DND-41 (cell line): ENCODE measurements around the gene METAP2.
A peak's percentile ranks its signal among the peaks of the same experiment; 100 is the strongest.

Experiments
- ATAC-seq: fragments of 200-7000 bp; cut with Tn5 transposase; 3 replicates; pipeline ENCODE4 v1.9.1; 2021; ENCODE audit warnings: low read depth; ENCODE audit not compliant: insufficient read depth
- DNase-seq: peaks from one replicate; pipeline ENCODE4 v3.0.0-alpha.2; 2020
- H2AFZ ChIP-seq: 2 replicates; pipeline ENCODE4 v1.6.0; 2012; ENCODE audit warnings: low read depth, low read length
- H3K27ac ChIP-seq: 2 replicates; pipeline ENCODE4 v1.5.1; 2012; ENCODE audit warnings: low read length, inconsistent platforms
- H3K27me3 ChIP-seq: fragments of 200-600 bp; sonication (generic); 2 replicates; pipeline ENCODE4 v1.6.0; 2012; ENCODE audit warnings: low read length, mild to moderate bottlenecking, inconsistent platforms; ENCODE audit not compliant: insufficient read depth, poor library complexity
- H3K36me3 ChIP-seq: 2 replicates; pipeline ENCODE4 v1.5.1; 2012; ENCODE audit warnings: low read length, inconsistent platforms; ENCODE audit not compliant: insufficient read depth
- H3K4me1 ChIP-seq: 2 replicates; pipeline ENCODE4 v1.5.1; 2012; ENCODE audit warnings: mild to moderate bottlenecking, low read length; ENCODE audit not compliant: insufficient read depth
- H3K4me2 ChIP-seq: 2 replicates; pipeline ENCODE4 v1.6.0; 2012; ENCODE audit warnings: mild to moderate bottlenecking, moderate library complexity, low read length, inconsistent platforms; ENCODE audit not compliant: insufficient read depth
- H3K4me3 ChIP-seq, 2 experiments: fragments of 200-600 bp in 1 of 2; shearing (Covaris generic) in 1 of 2; 2 replicates each; pipeline ENCODE4 v1.5.1; 2012 to 2016; ENCODE audit warnings: inconsistent platforms in 2 of 2, low read length in 2 of 2, mild to moderate bottlenecking in 2 of 2, low read depth in 1 of 2, moderate library complexity in 1 of 2
- H3K79me2 ChIP-seq: 2 replicates; pipeline ENCODE4 v1.6.0; 2012; ENCODE audit warnings: low read length, inconsistent platforms; ENCODE audit not compliant: insufficient read depth
- H3K9ac ChIP-seq: 2 replicates; pipeline ENCODE4 v1.6.0; 2012; ENCODE audit warnings: low read depth, mild to moderate bottlenecking, inconsistent platforms, low read length, moderate library complexity
- H3K9me3 ChIP-seq: 2 replicates; pipeline ENCODE4 v1.5.1; 2012; ENCODE audit warnings: low read length, moderate library complexity, mild to moderate bottlenecking, inconsistent platforms; ENCODE audit not compliant: insufficient read depth, severe bottlenecking
- H4K20me1 ChIP-seq: 2 replicates; pipeline ENCODE4 v1.6.0; 2012; ENCODE audit warnings: low read length; ENCODE audit not compliant: insufficient read depth
- CTCF ChIP-seq: IDR thresholded peaks from 2 replicates; pipeline ENCODE4 v1.5.1; 2012; ENCODE audit warnings: borderline replicate concordance, low read length, moderate library complexity, mild to moderate bottlenecking; ENCODE audit not compliant: poor library complexity, severe bottlenecking; ENCODE audit errors: extremely low read depth
- EZH2 ChIP-seq: IDR thresholded peaks from 3 replicates; pipeline ENCODE4 v1.6.1; 2012; ENCODE audit warnings: borderline replicate concordance, low read depth, mild to moderate bottlenecking, moderate library complexity, low read length, inconsistent platforms; ENCODE audit not compliant: severe bottlenecking

METAP2 gene

GRCh38 chr12:95465275-95465674 is 8.7 kb upstream of the METAP2 start:
- DNase-seq (no peak), ATAC-seq (no peak)
- Histone ChIP-seq H3K79me2 (no peaks in the 10 kb centered on the region), H3K9ac (no peak overlapping the region), H3K4me3 (no peak overlapping the region), H3K27ac (no peak overlapping the region), H3K4me1 (no peaks in the 10 kb centered on the region), H3K27me3 (no peaks in the 10 kb centered on the region), H3K36me3 (no peaks in the 10 kb centered on the region), H4K20me1 (no peaks in the 10 kb centered on the region), H3K9me3 (no peaks in the 10 kb centered on the region), H3K4me2 (no peak overlapping the region), H2AFZ (no peak overlapping the region)
- no peak for TF ChIP-seq EZH2
- TF ChIP-seq CTCF: no peak

GRCh38 chr12:95470300-95470699 is 3.7 kb upstream of the METAP2 start:
- TF ChIP-seq EZH2 (no peak), CTCF (no peak)
- H3K27ac ChIP-seq: no peak overlapping the region
- H3K4me1 ChIP-seq: peaks cover 20% of the 10 kb centered on the region
- H3K36me3 ChIP-seq: no peaks in the 10 kb centered on the region; the same call in 1 of the 2 replicates
- peaks cover under 1% of the 10 kb centered on the region; the same call in 1 of the 2 replicates for H4K20me1 ChIP-seq
- DNase-seq (no peak), ATAC-seq (no peak)
- no peaks in the 10 kb centered on the region for H3K27me3 ChIP-seq
- no peaks in the 10 kb centered on the region for H3K9me3 ChIP-seq
- H3K4me3 ChIP-seq: no peak overlapping the region
- no peak overlapping the region for H3K4me2 ChIP-seq
- H2AFZ ChIP-seq: no peak overlapping the region
- H3K9ac ChIP-seq: no peak overlapping the region
- peaks cover 16% of the 10 kb centered on the region for H3K79me2 ChIP-seq

GRCh38 chr12:95473231-95473883 is 595 bp upstream of the METAP2 start:
- Histone ChIP-seq H3K9ac (peak overlapping the region; percentile 94), H3K4me1 (peaks cover 47% of the 10 kb centered on the region), H3K4me3 (peak overlapping the region; percentile 93 to 95), H3K36me3 (peaks cover 30% of the 10 kb centered on the region), H3K79me2 (peaks cover 46% of the 10 kb centered on the region), H3K27ac (peak overlapping the region; percentile 90), H3K4me2 (peak overlapping the region; percentile 78), H3K27me3 (no peaks in the 10 kb centered on the region), H4K20me1 (peaks cover 7% of the 10 kb centered on the region; the same call in 1 of the 2 replicates), H3K9me3 (no peaks in the 10 kb centered on the region), H2AFZ (peak overlapping the region; percentile 71)
- ATAC-seq (peak; percentile 58), DNase-seq (peak; percentile 49)
- TF ChIP-seq CTCF (no peak), EZH2 (no peak)
